ENCODE data around the gene TRABD2B.
A peak's percentile ranks its signal among the peaks of the same experiment; 100 is the strongest.

The TRABD2B gene

GRCh38 chr1:47757226-47757975 lies 239.8 kb downstream of the TRABD2B start:
- DNase-seq (ENCODE audit: low read depth in 2 of 2) = no peak

GRCh38 chr1:47756411-47756810 lies 240.8 kb downstream of the TRABD2B start:
- no peak for DNase-seq (ENCODE audit: low read depth in 2 of 2)

- DNase-seq (ENCODE audit: low read depth in 2 of 2) = no peak
Measured at GRCh38 chr1:47756006-47756405, 241.2 kb downstream of the TRABD2B start.

DNA sequence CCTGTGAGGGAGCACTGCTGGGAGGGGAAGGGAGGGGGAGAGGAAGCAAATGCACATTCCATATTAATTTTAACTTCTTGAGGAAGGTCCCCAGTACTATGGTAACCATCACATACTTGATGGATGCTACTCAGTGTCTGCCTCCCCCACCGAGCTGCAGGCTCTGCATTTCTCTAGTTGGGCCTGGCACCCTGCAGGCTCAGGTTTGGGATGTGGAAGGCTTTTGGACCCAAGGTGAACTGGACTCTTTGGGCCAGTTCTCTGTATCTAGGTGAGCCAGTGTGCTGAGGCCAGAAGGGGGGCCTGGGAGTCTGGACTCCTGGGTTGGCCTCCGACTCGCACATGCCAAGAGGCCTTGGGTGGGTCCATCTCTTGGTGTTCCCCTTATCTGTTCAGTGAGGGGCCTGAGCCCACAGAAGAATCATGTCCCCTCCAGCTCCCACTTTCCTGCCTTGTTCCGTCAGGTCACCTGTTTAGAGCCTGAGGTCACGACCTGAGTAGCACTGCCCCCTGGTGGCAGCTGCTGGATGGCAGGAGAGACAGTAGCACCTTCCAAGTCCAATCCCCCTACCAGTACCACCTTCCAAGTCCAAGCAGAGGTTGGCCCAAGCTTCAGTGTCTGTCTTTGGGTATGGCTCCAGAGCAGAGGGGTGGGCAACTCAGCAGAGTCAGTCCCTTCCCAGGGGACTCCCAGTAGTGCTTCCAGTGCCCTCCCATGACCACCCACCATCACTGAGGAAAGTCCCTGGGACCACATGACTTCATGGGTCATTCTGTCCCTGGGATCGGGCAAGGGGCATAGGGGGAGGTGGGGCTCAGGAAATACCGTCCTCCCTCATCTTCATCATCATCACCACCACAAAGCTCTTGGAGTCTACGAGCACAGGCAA lies 241.8 kb downstream of the TRABD2B start:
- DNase-seq (ENCODE audit: low read depth in 2 of 2) = peak; percentile 2 to 13

GRCh38 chr1:47754221-47754620 lies 243.0 kb downstream of the TRABD2B start:
- no peak for DNase-seq (ENCODE audit: low read depth in 2 of 2)

- DNase-seq (ENCODE audit: low read depth in 2 of 2) = no peak
Measured at GRCh38 chr1:47753808-47754207, 243.4 kb downstream of the TRABD2B start.

DNA sequence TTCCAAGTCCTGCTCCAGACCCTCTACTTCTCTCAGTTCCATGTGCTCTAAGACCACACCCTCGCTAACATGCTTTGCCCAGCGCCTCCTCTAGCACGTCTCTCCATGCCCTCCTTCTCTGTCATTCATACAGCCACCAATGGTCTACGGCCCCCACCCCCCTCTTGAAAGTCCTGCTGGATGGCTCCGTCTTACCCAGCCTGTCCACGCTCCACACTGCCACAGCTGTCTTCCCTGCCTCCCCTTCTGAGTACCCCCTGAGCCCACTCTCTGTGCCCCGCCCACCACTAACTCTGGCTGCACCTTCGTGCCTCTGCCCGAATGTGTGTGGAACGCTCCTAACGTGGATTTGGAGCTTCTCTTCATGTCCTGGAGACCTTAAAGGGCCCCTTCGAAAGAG lies 244.6 kb downstream of the TRABD2B start:
- no peak for DNase-seq (ENCODE audit: low read depth in 2 of 2)

- DNase-seq (ENCODE audit: low read depth in 2 of 2) = no peak
Measured at GRCh38 chr1:47751996-47752451, 245.2 kb downstream of the TRABD2B start.

DNA sequence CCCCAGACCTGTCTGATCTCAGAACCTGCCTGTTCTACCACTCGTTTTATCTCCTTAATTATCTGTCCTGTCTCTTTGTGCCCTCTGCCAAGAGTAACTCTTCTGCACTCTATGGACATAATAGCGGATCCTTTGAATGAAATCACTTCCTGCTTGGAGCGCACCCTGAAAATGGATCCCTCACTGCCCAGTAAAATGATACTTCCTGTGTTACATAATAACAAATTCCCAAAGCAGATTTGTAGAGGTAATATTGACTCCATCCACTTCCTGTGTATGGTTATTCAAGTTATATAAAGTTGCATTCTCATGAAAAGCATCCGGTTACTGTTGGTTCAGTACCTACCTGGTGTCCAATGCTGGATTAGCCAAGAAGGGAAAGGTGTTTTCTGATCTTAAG lies 246.0 kb downstream of the TRABD2B start:
- no peak for DNase-seq (ENCODE audit: low read depth in 2 of 2)

- DNase-seq (ENCODE audit: low read depth in 2 of 2) = no peak
Measured at GRCh38 chr1:47745715-47746609, 251.2 kb downstream of the TRABD2B start.

- DNase-seq (ENCODE audit: low read depth in 2 of 2) = no peak
Measured at GRCh38 chr1:47742890-47743760, 254.1 kb downstream of the TRABD2B start.

GRCh38 chr1:47738560-47739182 lies 258.5 kb downstream of the TRABD2B start:
- DNase-seq (ENCODE audit: low read depth in 2 of 2) = no peak

GRCh38 chr1:47732489-47732888 lies 264.7 kb downstream of the TRABD2B start:
- DNase-seq (ENCODE audit: low read depth in 2 of 2) = no peak

DNA sequence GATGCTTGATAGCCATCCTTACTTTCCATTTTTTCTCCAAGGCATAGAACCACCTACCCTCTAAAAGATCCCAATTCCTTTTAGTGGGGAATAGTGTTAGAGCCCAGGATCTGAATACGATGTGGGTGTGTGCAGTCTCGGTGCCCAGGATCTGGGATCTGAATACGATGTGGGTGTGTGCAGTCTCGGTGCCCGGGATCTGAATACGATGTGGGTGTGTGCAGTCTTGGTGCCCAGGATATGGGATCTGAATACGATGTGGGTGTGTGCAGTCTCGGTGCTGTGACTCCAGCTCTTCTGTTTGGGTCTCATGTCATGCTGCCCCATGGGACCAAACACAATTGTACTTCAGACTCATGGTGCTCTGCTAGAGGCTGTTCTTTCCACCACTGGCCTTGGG lies 265.5 kb downstream of the TRABD2B start:
- DNase-seq (ENCODE audit: low read depth in 2 of 2) = no peak

GRCh38 chr1:47729685-47730084 lies 267.5 kb downstream of the TRABD2B start:
- no peak for DNase-seq (ENCODE audit: low read depth in 2 of 2)

DNA sequence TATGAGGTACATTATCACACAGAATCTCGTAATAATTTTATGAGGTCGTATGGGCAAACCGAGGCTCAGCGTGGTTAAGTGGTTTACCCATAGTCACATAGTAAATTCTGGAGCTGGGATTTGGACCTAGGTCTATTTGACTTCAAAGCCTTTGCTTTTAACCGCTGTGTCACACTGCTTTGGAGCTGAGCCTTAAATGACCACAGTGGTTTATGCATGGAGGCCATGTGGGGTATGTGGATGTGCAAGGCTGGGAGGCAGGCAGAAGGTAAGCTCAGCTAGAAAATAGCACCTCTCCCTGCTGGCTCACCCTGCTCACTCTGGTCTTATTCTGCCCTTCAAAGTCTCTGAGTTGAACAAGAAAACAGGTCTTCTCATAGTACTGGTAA lies 269.5 kb downstream of the TRABD2B start:
- DNase-seq (ENCODE audit: low read depth in 2 of 2) = no peak

DNA sequence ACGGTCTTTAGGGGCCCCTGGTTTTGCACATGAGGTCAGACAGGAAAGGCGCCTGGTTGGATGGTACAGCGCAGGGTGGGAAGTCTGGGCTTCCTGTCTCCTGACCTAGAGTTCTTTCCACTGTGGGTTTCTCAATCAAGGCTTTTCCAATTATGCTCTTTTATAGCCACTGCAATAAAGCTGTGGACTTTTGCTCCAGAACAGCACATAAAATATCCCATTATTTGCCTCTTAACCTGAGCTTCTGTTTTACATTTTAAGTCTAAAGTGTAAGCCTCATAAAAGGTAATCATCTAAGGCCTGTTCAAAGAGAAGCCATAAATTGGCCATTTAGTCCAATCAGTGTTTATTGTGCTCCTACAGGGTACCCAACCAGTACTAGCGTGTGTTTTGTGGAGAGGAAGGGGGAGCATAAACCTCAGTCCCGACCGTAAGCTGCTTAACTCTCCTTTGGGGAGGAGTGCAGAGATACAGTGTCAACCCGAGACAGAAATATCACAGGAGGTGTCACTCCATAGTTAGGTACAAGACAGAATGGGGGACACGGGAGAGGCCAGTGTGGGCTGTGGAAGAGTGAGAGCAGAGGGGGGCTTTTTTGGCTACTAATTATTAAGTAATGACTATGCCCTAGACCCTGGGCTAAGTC lies 270.0 kb downstream of the TRABD2B start:
- no peak for DNase-seq (ENCODE audit: low read depth in 2 of 2)

- DNase-seq (ENCODE audit: low read depth in 2 of 2) = peak; percentile 12 to 13
Measured at GRCh38 chr1:47725992-47726855, 271.0 kb downstream of the TRABD2B start.

DNA sequence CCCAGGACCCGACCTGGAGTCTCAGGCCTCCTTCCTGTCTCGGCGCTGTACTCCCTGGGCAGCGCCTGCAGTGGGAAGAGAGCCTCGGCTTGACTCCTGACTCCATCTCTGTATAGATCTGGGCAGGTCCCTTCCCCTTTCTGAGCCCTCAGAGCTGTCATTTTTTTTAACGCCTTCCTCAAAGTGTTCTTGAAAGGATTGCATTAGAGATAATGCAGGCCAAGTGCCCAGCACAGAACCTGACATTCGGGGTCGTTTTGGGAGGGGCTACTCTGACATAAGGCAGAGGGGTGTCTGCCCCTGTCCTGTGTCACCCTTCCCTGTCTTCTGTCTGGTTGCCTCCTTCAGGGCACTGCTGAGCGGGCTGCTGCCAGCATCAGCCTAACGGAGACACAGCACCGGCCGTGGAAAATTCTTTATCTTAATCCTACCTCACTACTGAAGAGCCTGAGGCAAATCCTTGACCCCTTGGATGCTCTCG lies 271.6 kb downstream of the TRABD2B start:
- no peak for DNase-seq (ENCODE audit: low read depth in 2 of 2)

Data from activated CD8-positive, alpha-beta memory T cell treated with anti-CD3 and anti-CD28 coated beads for 4 hours (primary cell).